GM23338 (cell line): Measurements from ENCODE around the gene TOP2A.
"Not testable (repeated sequence)": the region's sequence is repeated elsewhere in the genome, so short reads cannot be mapped to it uniquely, and the experiment has no call there.

Experiments used
- CREB1 ChIP-seq: fragments of 250-450 bp; sonication (Bioruptor Pico); IDR thresholded peaks from 2 replicates; pipeline ENCODE4 v1.5.0; 2020; ENCODE audit warnings: low read depth, mild to moderate bottlenecking, moderate library complexity
- CTCF ChIP-seq, 2 experiments: fragments of 200-600 bp in 1 of 2; sonication (generic) in 1 of 2; conservative IDR thresholded peaks; 2 replicates each; pipeline versions ENCODE4 v1.5.1 to v1.6.1; 2016 to 2017; ENCODE audit warnings: antibody characterized with exemption in 2 of 2, low read depth in 2 of 2, mild to moderate bottlenecking in 2 of 2, moderate library complexity in 1 of 2
- ETS1 ChIP-seq: IDR thresholded peaks from 2 replicates; pipeline ENCODE4 v1.6.1; 2016; ENCODE audit warnings: antibody characterized with exemption
- EZH2 ChIP-seq: fragments of 200-600 bp; sonication (generic); IDR thresholded peaks from one replicate; pipeline ENCODE4 v1.8.0; 2017; ENCODE audit warnings: antibody characterized with exemption, mild to moderate bottlenecking, low read depth; ENCODE audit not compliant: unreplicated experiment
- EZH2phosphoT487 ChIP-seq: fragments of 200-600 bp; sonication (generic); IDR thresholded peaks from one replicate; pipeline ENCODE4 v1.8.1; 2018; ENCODE audit warnings: antibody characterized with exemption; ENCODE audit not compliant: unreplicated experiment
- JUNB ChIP-seq: IDR thresholded peaks from one replicate; pipeline ENCODE4 v1.6.1; 2016; ENCODE audit warnings: antibody characterized with exemption; ENCODE audit not compliant: unreplicated experiment
- NANOG ChIP-seq: IDR thresholded peaks from 2 replicates; pipeline ENCODE4 v1.6.1; 2016; ENCODE audit warnings: antibody characterized with exemption, borderline replicate concordance
- POLR2AphosphoS5 ChIP-seq: IDR thresholded peaks from 2 replicates; pipeline ENCODE4 v1.6.1; 2016; ENCODE audit warnings: antibody characterized with exemption, low read depth
- REST ChIP-seq: IDR thresholded peaks from one replicate; pipeline ENCODE4 v1.6.1; 2018; ENCODE audit warnings: antibody characterized with exemption; ENCODE audit not compliant: unreplicated experiment
- STAT1 ChIP-seq: IDR thresholded peaks from one replicate; pipeline ENCODE4 v1.6.1; 2016; ENCODE audit warnings: antibody characterized with exemption; ENCODE audit not compliant: unreplicated experiment
- ZNF114 ChIP-seq: fragments of 250-450 bp; sonication (Bioruptor Pico); IDR thresholded peaks from 2 replicates; pipeline ENCODE4 v1.5.0; 2020; ENCODE audit warnings: mild to moderate bottlenecking, moderate library complexity
- ZNF331 ChIP-seq: fragments of 250-450 bp; sonication (Bioruptor Pico); IDR thresholded peaks from 2 replicates; pipeline ENCODE4 v1.5.0; 2020; ENCODE audit warnings: low read depth, mild to moderate bottlenecking, moderate library complexity
- TF ChIP-seq, protein P1 (sequence below): fragments of 250-450 bp; sonication (Bioruptor Pico); IDR thresholded peaks from 2 replicates; pipeline ENCODE4 v1.5.0; 2020; ENCODE audit warnings: mild to moderate bottlenecking, moderate library complexity

DNA sequence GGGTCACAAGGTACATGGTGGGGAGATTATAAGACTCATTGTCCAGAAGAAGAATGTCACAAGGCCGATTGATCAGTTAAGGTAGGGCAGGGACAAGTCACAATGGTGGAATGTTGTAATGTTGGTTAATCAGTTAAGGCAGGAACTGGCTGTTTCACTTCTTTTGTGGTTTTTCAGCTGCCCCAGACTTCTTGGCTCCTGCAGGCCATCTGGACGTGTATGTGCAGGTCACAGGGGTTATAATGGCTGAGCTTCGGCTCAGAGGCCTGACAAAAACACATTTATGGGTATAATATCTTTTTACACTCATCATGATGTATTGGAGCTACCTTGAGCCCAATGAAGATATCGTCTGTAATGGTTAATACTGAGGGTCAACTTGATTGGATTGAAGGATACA lies 45.1 kb downstream of the TOP2A start:
- TF ChIP-seq CTCF (conservative IDR thresholded peaks at IDR 0.05; ENCODE audit: low read depth in 2 of 2); REST; EZH2; EZH2phosphoT487; NANOG; POLR2AphosphoS5; ZNF331 (CRISPR knock-in tag); JUNB; ETS1; CREB1 (CRISPR knock-in tag); ZNF114 (CRISPR knock-in tag); STAT1: not testable (repeated sequence)
- TF ChIP-seq, protein P1, sequence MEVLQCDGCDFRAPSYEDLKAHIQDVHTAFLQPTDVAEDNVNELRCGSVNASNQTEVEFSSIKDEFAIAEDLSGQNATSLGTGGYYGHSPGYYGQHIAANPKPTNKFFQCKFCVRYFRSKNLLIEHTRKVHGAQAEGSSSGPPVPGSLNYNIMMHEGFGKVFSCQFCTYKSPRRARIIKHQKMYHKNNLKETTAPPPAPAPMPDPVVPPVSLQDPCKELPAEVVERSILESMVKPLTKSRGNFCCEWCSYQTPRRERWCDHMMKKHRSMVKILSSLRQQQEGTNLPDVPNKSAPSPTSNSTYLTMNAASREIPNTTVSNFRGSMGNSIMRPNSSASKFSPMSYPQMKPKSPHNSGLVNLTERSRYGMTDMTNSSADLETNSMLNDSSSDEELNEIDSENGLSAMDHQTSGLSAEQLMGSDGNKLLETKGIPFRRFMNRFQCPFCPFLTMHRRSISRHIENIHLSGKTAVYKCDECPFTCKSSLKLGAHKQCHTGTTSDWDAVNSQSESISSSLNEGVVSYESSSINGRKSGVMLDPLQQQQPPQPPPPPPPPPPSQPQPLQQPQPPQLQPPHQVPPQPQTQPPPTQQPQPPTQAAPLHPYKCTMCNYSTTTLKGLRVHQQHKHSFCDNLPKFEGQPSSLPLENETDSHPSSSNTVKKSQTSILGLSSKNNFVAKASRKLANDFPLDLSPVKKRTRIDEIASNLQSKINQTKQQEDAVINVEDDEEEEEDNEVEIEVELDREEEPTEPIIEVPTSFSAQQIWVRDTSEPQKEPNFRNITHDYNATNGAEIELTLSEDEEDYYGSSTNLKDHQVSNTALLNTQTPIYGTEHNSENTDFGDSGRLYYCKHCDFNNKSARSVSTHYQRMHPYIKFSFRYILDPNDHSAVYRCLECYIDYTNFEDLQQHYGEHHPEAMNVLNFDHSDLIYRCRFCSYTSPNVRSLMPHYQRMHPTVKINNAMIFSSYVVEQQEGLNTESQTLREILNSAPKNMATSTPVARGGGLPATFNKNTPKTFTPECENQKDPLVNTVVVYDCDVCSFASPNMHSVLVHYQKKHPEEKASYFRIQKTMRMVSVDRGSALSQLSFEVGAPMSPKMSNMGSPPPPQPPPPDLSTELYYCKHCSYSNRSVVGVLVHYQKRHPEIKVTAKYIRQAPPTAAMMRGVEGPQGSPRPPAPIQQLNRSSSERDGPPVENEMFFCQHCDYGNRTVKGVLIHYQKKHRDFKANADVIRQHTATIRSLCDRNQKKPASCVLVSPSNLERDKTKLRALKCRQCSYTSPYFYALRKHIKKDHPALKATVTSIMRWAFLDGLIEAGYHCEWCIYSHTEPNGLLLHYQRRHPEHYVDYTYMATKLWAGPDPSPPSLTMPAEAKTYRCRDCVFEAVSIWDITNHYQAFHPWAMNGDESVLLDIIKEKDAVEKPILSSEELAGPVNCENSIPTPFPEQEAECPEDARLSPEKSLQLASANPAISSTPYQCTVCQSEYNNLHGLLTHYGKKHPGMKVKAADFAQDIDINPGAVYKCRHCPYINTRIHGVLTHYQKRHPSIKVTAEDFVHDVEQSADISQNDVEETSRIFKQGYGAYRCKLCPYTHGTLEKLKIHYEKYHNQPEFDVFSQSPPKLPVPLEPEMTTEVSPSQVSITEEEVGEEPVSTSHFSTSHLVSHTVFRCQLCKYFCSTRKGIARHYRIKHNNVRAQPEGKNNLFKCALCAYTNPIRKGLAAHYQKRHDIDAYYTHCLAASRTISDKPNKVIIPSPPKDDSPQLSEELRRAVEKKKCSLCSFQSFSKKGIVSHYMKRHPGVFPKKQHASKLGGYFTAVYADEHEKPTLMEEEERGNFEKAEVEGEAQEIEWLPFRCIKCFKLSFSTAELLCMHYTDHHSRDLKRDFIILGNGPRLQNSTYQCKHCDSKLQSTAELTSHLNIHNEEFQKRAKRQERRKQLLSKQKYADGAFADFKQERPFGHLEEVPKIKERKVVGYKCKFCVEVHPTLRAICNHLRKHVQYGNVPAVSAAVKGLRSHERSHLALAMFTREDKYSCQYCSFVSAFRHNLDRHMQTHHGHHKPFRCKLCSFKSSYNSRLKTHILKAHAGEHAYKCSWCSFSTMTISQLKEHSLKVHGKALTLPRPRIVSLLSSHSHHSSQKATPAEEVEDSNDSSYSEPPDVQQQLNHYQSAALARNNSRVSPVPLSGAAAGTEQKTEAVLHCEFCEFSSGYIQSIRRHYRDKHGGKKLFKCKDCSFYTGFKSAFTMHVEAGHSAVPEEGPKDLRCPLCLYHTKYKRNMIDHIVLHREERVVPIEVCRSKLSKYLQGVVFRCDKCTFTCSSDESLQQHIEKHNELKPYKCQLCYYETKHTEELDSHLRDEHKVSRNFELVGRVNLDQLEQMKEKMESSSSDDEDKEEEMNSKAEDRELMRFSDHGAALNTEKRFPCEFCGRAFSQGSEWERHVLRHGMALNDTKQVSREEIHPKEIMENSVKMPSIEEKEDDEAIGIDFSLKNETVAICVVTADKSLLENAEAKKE (CRISPR knock-in tag), result not testable (repeated sequence)
